Esophagus squamous epithelium (tissue), 5 donors: ENCODE measurements around the gene C1QTNF1. TPM values are rescaled to one million over a fixed set of nuclear protein-coding genes. Genes with fewer than 3 reads are reported as not detected.
A peak's percentile ranks its signal among the peaks of the same experiment; 100 is the strongest.

Source experiments
- DNase-seq: peaks from one replicate; lab custom pipeline; 2025; lab: John Stamatoyannopoulos, UW
- H3K27ac ChIP-seq, 4 donors: fragments of 200-600 bp; sonication (generic); one replicate each; pipeline ENCODE4 v1.5.1; 2016 to 2019; ENCODE audit warnings: mild to moderate bottlenecking in 1 of 4
- H3K27me3 ChIP-seq, 4 donors: fragments of 200-600 bp; sonication (generic); 1 replicate in 3 of 4; 2 replicates in 1 of 4; pipeline versions ENCODE4 v1.5.1 to v1.6.0; 2017 to 2021; ENCODE audit warnings: antibody characterized with exemption in 1 of 4
- H3K36me3 ChIP-seq, 3 donors: fragments of 200-600 bp; sonication (generic); one replicate each; pipeline ENCODE4 v1.5.1; 2016 to 2019
- H3K4me1 ChIP-seq, 3 donors: fragments of 200-600 bp; sonication (generic); one replicate each; pipeline ENCODE4 v1.5.1; 2017 to 2019
- H3K4me3 ChIP-seq, 4 donors: fragments of 200-600 bp; sonication (generic); 1 replicate in 3 of 4; 2 replicates in 1 of 4; pipeline ENCODE4 v1.5.1; 2016 to 2019; ENCODE audit warnings: mild to moderate bottlenecking in 2 of 4, moderate library complexity in 1 of 4
- H3K9me3 ChIP-seq, 3 donors: fragments of 200-600 bp; sonication (generic); one replicate each; pipeline ENCODE4 v1.5.1; 2016 to 2019
- CTCF ChIP-seq, 6 experiments: fragments of 450-650 bp in 4 of 6; fragments of 200-600 bp in 2 of 6; sonication (generic) in 2 of 6; IDR thresholded peaks; one replicate each; pipeline ENCODE4 v1.5.1; 2016 to 2019; ENCODE audit warnings: antibody characterized with exemption in 6 of 6, mild to moderate bottlenecking in 4 of 6, moderate library complexity in 4 of 6
- POLR2A ChIP-seq, 4 donors: fragments of 450-650 bp; IDR thresholded peaks; one replicate each; pipeline ENCODE4 v1.6.1; 2017; ENCODE audit warnings: antibody characterized with exemption in 4 of 4, mild to moderate bottlenecking in 4 of 4, moderate library complexity in 3 of 4
- WGBS, 2 donors: methylation state at CpG; one replicate each; pipeline ENCODE4 v1.1.5; 2018; 5-methylcytosine and 5-hydroxymethylcytosine counted together
- intact Hi-C: fragments of 100-400 bp; cut with DNase I; formaldehyde crosslinking; loops from one replicate; pipeline ENCODE4 v1.15.0; 2022
- total RNA-seq, 4 donors: library from RNA; depleted of rRNA; stranded (reverse); fragments of >200 nt; gene quantifications; one replicate each; pipeline ENCODE4 v1.1.0, GENCODE V29; 2016
- donor health status: DM: yes; HTN: yes; CAD: no.

The C1QTNF1 gene
- total RNA-seq, 4 donors from 2014 or later, result 2.7 to 20.4 (median 6.8) TPM

- Histone ChIP-seq H3K4me3 (peak overlapping the region; percentile 30 to 64 (median 48)), H3K4me1 (peaks cover 43 to 79% (median 59%) of the 10 kb centered on the region in 3 donors)
Observed at GRCh38 chr17:78977997-78978973, 45.7 kb upstream of the C1QTNF1 start.

GRCh38 chr17:78979780-78980623 is 44.0 kb upstream of the C1QTNF1 start, which contains the start of gene LGALS3BP:
Gene LGALS3BP, minus strand, starts transcription at chr17:78979923. Its CDS starts 2,732 bp downstream, at chr17:78977191.
- Histone ChIP-seq H3K27ac (peak within 1 kb of the TSS; percentile 29 to 92 (median 74)), H3K36me3 (no peaks in the 10 kb centered on the region), H3K4me1 (peaks cover 32 to 75% (median 47%) of the 10 kb centered on the region in 3 donors), H3K4me3 (peak within 1 kb of the TSS; percentile 30 to 64 (median 48)), H3K9me3 (no peaks in the 10 kb centered on the region), H3K27me3 (no peaks in the 10 kb centered on the region)
- intact Hi-C loops, result no loop called here
- 24 to 45% methylated on average over 7 to 12 of the region's 16 CpGs for WGBS, 2 donors
- TF ChIP-seq POLR2A (IDR thresholded peaks at IDR 0.05), result peak in 2 of 4 donors; percentile 36 to 38
- TF ChIP-seq CTCF (IDR thresholded peaks at IDR 0.05), result no peak
- no peak for DNase-seq

More at GRCh38 chr17:78977997-78978973, 45.7 kb upstream of the C1QTNF1 start:
- H3K27ac ChIP-seq, result peak overlapping the region; percentile 57 to 92 (median 91)
- 56% methylated on average over 4 of the region's 21 CpGs; no CpG with 5 or more reads in 1 of the 2 donors for WGBS, 2 donors
- H3K9me3 ChIP-seq, result no peaks in the 10 kb centered on the region
- no peak for DNase-seq
- TF ChIP-seq POLR2A (IDR thresholded peaks at IDR 0.05) (no peak), CTCF (IDR thresholded peaks at IDR 0.05) (no peak)
- no peaks in the 10 kb centered on the region for H3K27me3 ChIP-seq
- no peaks in the 10 kb centered on the region for H3K36me3 ChIP-seq
- intact Hi-C loops, result no loop called here

- no peaks in the 10 kb centered on the region for H3K27me3 ChIP-seq
- H3K36me3 ChIP-seq, result no peaks in the 10 kb centered on the region
- intact Hi-C loops, result no loop called here
- DNase-seq, result no peak
- no peak overlapping the region for H3K4me3 ChIP-seq
- peaks cover 32 to 72% (median 47%) of the 10 kb centered on the region in 3 donors for H3K4me1 ChIP-seq
- TF ChIP-seq CTCF (IDR thresholded peaks at IDR 0.05) (no peak), POLR2A (IDR thresholded peaks at IDR 0.05) (no peak)
- no peaks in the 10 kb centered on the region for H3K9me3 ChIP-seq
- 0 to 71% methylated on average over 1 of the region's 8 CpGs for WGBS, 2 donors
- H3K27ac ChIP-seq, result peak overlapping the region in 2 of 4 donors; percentile 92
Observed at GRCh38 chr17:78980624-78980972, 43.4 kb upstream of the C1QTNF1 start.

GRCh38 chr17:78981010-78981888 is 42.7 kb upstream of the C1QTNF1 start:
- no peak for TF ChIP-seq POLR2A (IDR thresholded peaks at IDR 0.05)
- no peak for TF ChIP-seq CTCF (IDR thresholded peaks at IDR 0.05)
- DNase-seq, result no peak
- Histone ChIP-seq H3K4me1 (peaks cover 29 to 72% (median 47%) of the 10 kb centered on the region in 3 donors), H3K36me3 (no peaks in the 10 kb centered on the region), H3K9me3 (no peaks in the 10 kb centered on the region), H3K27me3 (no peaks in the 10 kb centered on the region), H3K27ac (no peak overlapping the region), H3K4me3 (no peak overlapping the region)
- WGBS, 2 donors, result 80 to 85% methylated on average over 11 to 15 of the region's 16 CpGs
- intact Hi-C loops, result no loop called here
